BE2C (cell line): Measurements from ENCODE around the gene TRA2A.
A peak's percentile ranks its signal among the peaks of the same experiment; 100 is the strongest.

Source experiments
- DNase-seq: peaks from one replicate; pipeline ENCODE4 v3.0.0-alpha.2; 2020
- H3K27me3 ChIP-seq: fragments of 250-450 bp; sonication (Bioruptor Pico); 2 replicates; pipeline ENCODE4 v1.5.1; 2020; ENCODE audit warnings: mild to moderate bottlenecking
- H3K36me3 ChIP-seq: fragments of 250-450 bp; sonication (Bioruptor Pico); 2 replicates; pipeline ENCODE4 v1.5.1; 2020; ENCODE audit warnings: mild to moderate bottlenecking
- H3K4me1 ChIP-seq: fragments of 250-450 bp; sonication (Bioruptor Pico); 2 replicates; pipeline ENCODE4 v1.5.1; 2020
- H3K4me3 ChIP-seq: 2 replicates; pipeline ENCODE4 v1.5.1; 2011; ENCODE audit warnings: low read depth, low read length
- H3K9me3 ChIP-seq: fragments of 250-450 bp; sonication (Bioruptor Pico); 2 replicates; pipeline ENCODE4 v1.5.1; 2020
- CTCF ChIP-seq: IDR thresholded peaks from 2 replicates; pipeline ENCODE4 v1.5.1; 2012; ENCODE audit warnings: mild to moderate bottlenecking, low read depth, low read length

Gene TRA2A

GRCh38 chr7:23467291-23467805 is 64.4 kb downstream of the TRA2A start:
- DNase-seq, result no peak
- peaks cover 19% of the 10 kb centered on the region for H3K36me3 ChIP-seq
- no peaks in the 10 kb centered on the region; the same call in 1 of the 2 replicates for H3K4me1 ChIP-seq
- H3K27me3 ChIP-seq, result no peaks in the 10 kb centered on the region
- peak overlapping the region; percentile 97 for H3K4me3 ChIP-seq
- TF ChIP-seq CTCF, result no peak
- no peaks in the 10 kb centered on the region for H3K9me3 ChIP-seq

- Histone ChIP-seq H3K4me3 (no peak overlapping the region), H3K9me3 (no peaks in the 10 kb centered on the region), H3K36me3 (peaks cover 37% of the 10 kb centered on the region), H3K27me3 (no peaks in the 10 kb centered on the region), H3K4me1 (no peaks in the 10 kb centered on the region; the same call in 1 of the 2 replicates)
- peak; percentile 46 for TF ChIP-seq CTCF
- DNase-seq, result no peak
Measured at GRCh38 chr7:23462846-23463245, 68.9 kb downstream of the TRA2A start.

- Histone ChIP-seq H3K27me3 (no peaks in the 10 kb centered on the region), H3K4me1 (no peaks in the 10 kb centered on the region), H3K36me3 (peaks cover 54% of the 10 kb centered on the region), H3K9me3 (no peaks in the 10 kb centered on the region), H3K4me3 (no peak overlapping the region)
- DNase-seq, result no peak
- TF ChIP-seq CTCF, result no peak
Measured at GRCh38 chr7:23458044-23458443, 73.7 kb downstream of the TRA2A start.

GRCh38 chr7:23456093-23456492 is 75.7 kb downstream of the TRA2A start:
- no peaks in the 10 kb centered on the region for H3K9me3 ChIP-seq
- H3K27me3 ChIP-seq, result no peaks in the 10 kb centered on the region
- no peak for DNase-seq
- no peak for TF ChIP-seq CTCF
- H3K4me3 ChIP-seq, result no peak overlapping the region
- peaks cover 51% of the 10 kb centered on the region for H3K36me3 ChIP-seq
- no peaks in the 10 kb centered on the region for H3K4me1 ChIP-seq

GRCh38 chr7:23454881-23455526 is 76.8 kb downstream of the TRA2A start:
- no peaks in the 10 kb centered on the region for H3K27me3 ChIP-seq
- DNase-seq, result no peak
- no peak for TF ChIP-seq CTCF
- no peak overlapping the region for H3K4me3 ChIP-seq
- peaks cover 48% of the 10 kb centered on the region for H3K36me3 ChIP-seq
- no peaks in the 10 kb centered on the region for H3K9me3 ChIP-seq
- no peaks in the 10 kb centered on the region for H3K4me1 ChIP-seq
